ENCODE results near the gene RASSF4.

RASSF4 gene

DNA sequence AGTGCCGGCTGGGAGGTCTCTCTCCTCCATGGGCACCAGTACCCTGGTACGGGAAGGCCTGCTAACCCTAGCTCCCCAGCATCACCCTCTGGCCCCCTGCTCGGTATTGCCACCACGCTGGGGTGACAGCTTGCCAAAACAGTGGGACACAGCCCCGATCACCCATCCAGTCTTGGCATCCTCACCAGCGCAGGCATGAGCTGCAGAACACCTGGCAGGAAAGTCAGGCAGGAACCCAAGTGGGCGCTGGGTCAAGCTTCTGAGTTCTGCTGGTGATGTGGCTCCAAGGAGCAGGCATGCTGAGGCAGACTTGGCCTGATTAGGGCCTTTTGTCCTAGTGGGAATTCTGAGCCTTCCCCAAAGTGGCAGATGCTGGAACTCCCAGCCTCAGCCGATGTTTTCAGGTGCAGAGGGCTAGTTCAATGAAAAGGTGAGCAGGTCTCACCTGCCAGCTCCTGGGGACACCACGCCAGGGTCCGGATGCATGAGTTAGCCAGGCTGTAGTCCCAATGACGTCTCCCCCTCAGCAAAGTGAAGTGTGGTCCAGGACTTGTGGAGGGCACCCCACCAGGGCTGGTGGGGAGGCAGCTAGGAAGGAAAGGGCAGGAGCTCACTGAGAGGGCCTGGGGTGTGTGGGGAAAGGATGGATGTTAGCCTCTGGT lies 32.6 kb downstream of the RASSF4 start:
- Histone ChIP-seq H3K27me3 (ENCODE audit: insufficient read depth, poor library complexity, severe bottlenecking) (no peaks in the 10 kb centered on the region), H3K4me1 (ENCODE audit: insufficient read depth, poor library complexity, severe bottlenecking) (no peaks in the 10 kb centered on the region), H3K9me3 (ENCODE audit: severe bottlenecking) (no peaks in the 10 kb centered on the region), H3K36me3 (ENCODE audit: low read depth) (no peaks in the 10 kb centered on the region), H3K27ac (ENCODE audit: poor library complexity, severe bottlenecking) (no peak overlapping the region), H3K4me3 (ENCODE audit: severe bottlenecking) (no peak overlapping the region)
- ATAC-seq (ENCODE audit: low read depth) (no peak), DNase-seq (ENCODE audit: low spot score) (no peak)
- TF ChIP-seq, protein P1, sequence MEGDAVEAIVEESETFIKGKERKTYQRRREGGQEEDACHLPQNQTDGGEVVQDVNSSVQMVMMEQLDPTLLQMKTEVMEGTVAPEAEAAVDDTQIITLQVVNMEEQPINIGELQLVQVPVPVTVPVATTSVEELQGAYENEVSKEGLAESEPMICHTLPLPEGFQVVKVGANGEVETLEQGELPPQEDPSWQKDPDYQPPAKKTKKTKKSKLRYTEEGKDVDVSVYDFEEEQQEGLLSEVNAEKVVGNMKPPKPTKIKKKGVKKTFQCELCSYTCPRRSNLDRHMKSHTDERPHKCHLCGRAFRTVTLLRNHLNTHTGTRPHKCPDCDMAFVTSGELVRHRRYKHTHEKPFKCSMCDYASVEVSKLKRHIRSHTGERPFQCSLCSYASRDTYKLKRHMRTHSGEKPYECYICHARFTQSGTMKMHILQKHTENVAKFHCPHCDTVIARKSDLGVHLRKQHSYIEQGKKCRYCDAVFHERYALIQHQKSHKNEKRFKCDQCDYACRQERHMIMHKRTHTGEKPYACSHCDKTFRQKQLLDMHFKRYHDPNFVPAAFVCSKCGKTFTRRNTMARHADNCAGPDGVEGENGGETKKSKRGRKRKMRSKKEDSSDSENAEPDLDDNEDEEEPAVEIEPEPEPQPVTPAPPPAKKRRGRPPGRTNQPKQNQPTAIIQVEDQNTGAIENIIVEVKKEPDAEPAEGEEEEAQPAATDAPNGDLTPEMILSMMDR (IDR thresholded peaks at IDR 0.05; ENCODE audit: poor library complexity, severe bottlenecking), result no peak

DNA sequence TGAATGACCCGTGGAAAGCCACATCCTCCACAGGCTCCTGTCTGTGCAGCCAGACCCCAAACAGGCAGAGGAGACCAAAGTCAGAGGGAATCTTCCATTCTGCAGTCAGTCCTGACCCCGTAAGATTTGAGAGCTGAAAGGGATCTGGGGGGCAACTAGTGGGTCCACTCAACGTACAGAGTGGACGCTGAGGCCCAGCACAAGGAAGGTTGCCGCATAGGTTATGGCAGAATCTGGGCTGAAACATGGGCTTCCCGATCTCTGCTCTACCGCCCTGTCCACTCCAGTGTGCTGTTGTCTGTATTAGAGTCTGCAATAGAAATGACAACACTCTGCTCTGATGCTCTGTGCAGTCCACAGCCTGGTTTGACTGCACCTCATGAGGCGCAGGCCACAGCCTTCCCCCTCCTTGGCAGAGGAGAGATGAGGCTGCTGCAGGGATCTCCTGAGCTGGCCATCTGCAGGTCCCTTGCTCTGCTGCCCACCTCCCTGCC lies 33.2 kb downstream of the RASSF4 start:
- H3K4me1 ChIP-seq (ENCODE audit: insufficient read depth, poor library complexity, severe bottlenecking), result no peaks in the 10 kb centered on the region
- no peaks in the 10 kb centered on the region for H3K9me3 ChIP-seq (ENCODE audit: severe bottlenecking)
- ATAC-seq (ENCODE audit: low read depth) (no peak), DNase-seq (ENCODE audit: low spot score) (no peak)
- no peaks in the 10 kb centered on the region for H3K27me3 ChIP-seq (ENCODE audit: insufficient read depth, poor library complexity, severe bottlenecking)
- TF ChIP-seq, protein P1 (IDR thresholded peaks at IDR 0.05; ENCODE audit: poor library complexity, severe bottlenecking), result no peak
- no peaks in the 10 kb centered on the region for H3K36me3 ChIP-seq (ENCODE audit: low read depth)
- H3K4me3 ChIP-seq (ENCODE audit: severe bottlenecking), result no peak overlapping the region
- no peak overlapping the region for H3K27ac ChIP-seq (ENCODE audit: poor library complexity, severe bottlenecking)

DNA sequence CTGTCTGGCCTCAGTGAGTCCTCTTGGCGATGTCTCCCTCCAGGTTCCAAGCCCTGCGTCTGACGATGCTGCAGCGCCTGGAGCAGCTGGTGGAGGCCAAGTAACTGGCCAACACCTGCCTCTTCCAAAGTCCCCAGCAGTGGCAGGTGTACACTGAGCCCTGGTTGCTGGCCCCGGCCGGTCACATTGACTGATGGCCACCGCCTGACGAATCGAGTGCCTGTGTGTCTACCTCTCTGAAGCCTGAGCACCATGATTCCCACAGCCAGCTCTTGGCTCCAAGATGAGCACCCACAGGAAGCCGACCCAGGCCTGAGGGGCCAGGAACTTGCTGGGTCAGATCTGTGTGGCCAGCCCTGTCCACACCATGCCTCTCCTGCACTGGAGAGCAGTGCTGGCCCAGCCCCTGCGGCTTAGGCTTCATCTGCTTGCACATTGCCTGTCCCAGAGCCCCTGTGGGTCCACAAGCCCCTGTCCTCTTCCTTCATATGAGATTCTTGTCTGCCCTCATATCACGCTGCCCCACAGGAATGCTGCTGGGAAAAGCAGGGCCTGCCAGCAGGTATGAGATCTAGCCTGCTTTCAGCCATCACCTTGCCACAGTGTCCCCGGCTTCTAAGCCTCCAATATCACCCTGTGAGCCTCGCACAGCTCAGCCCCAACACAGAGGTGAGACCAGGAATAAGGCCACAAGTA lies 33.8 kb downstream of the RASSF4 start:
- H3K9me3 ChIP-seq (ENCODE audit: severe bottlenecking), result no peaks in the 10 kb centered on the region
- DNase-seq (ENCODE audit: low spot score) (no peak), ATAC-seq (ENCODE audit: low read depth) (no peak)
- TF ChIP-seq, protein P1 (IDR thresholded peaks at IDR 0.05; ENCODE audit: poor library complexity, severe bottlenecking), result no peak
- no peak overlapping the region for H3K4me3 ChIP-seq (ENCODE audit: severe bottlenecking)
- no peaks in the 10 kb centered on the region for H3K36me3 ChIP-seq (ENCODE audit: low read depth)
- no peaks in the 10 kb centered on the region for H3K27me3 ChIP-seq (ENCODE audit: insufficient read depth, poor library complexity, severe bottlenecking)
- no peak overlapping the region for H3K27ac ChIP-seq (ENCODE audit: poor library complexity, severe bottlenecking)
- H3K4me1 ChIP-seq (ENCODE audit: insufficient read depth, poor library complexity, severe bottlenecking), result no peaks in the 10 kb centered on the region

DNA sequence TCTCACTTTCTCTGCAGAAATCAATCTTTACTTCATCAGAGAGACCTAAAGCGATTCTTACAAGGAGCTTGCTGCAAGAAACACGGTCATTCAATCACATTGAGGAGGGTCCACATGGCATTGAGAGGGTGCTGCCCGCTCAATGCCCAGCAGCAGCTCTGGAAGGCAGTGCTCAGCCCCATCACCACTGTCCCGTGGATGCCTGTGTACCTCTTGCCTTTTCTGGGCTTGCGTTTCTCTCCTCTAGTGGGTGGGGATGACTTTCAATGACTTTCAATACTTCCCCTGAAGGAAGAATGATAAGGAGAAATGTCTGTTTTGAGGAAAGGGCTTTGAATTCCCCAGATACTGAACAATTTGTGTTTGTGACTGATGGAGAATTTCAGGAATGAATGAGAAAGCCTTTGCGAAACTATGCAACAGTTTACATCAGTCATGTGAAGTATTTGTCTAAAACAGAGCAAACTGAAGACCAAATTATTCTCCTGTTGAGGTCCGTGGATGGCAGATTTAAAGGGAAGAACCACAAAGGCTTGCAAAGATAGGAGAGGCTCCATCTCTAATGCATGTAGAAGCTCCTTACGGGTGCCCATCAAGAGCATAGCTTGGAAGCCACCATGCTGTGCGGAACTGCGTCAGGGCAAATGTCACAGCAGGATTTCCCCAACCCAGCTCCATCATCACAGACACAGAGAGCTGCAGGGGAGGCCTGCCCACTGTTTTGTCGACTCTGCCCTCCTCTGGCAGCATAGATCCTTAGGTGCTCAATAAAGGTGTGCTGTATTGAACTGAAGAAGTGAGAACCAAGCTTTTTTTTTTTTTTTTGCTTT lies 34.5 kb downstream of the RASSF4 start:
- no peaks in the 10 kb centered on the region for H3K9me3 ChIP-seq (ENCODE audit: severe bottlenecking)
- H3K4me1 ChIP-seq (ENCODE audit: insufficient read depth, poor library complexity, severe bottlenecking), result no peaks in the 10 kb centered on the region
- TF ChIP-seq, protein P1 (IDR thresholded peaks at IDR 0.05; ENCODE audit: poor library complexity, severe bottlenecking), result no peak
- DNase-seq (ENCODE audit: low spot score) (no peak), ATAC-seq (ENCODE audit: low read depth) (no peak)
- H3K4me3 ChIP-seq (ENCODE audit: severe bottlenecking), result no peak overlapping the region
- H3K27ac ChIP-seq (ENCODE audit: poor library complexity, severe bottlenecking), result no peak overlapping the region
- H3K36me3 ChIP-seq (ENCODE audit: low read depth), result no peaks in the 10 kb centered on the region
- no peaks in the 10 kb centered on the region for H3K27me3 ChIP-seq (ENCODE audit: insufficient read depth, poor library complexity, severe bottlenecking)

Measured in RWPE2 (cell line).